GM19193 (cell line): Measurements from ENCODE around the gene CPNE6.

Source experiments
- POLR2A ChIP-seq: IDR thresholded peaks from 4 replicates; pipeline ENCODE4 v1.6.1; 2011; ENCODE audit not compliant: insufficient read depth, insufficient read length; ENCODE audit errors: extremely low read depth

The CPNE6 gene

DNA sequence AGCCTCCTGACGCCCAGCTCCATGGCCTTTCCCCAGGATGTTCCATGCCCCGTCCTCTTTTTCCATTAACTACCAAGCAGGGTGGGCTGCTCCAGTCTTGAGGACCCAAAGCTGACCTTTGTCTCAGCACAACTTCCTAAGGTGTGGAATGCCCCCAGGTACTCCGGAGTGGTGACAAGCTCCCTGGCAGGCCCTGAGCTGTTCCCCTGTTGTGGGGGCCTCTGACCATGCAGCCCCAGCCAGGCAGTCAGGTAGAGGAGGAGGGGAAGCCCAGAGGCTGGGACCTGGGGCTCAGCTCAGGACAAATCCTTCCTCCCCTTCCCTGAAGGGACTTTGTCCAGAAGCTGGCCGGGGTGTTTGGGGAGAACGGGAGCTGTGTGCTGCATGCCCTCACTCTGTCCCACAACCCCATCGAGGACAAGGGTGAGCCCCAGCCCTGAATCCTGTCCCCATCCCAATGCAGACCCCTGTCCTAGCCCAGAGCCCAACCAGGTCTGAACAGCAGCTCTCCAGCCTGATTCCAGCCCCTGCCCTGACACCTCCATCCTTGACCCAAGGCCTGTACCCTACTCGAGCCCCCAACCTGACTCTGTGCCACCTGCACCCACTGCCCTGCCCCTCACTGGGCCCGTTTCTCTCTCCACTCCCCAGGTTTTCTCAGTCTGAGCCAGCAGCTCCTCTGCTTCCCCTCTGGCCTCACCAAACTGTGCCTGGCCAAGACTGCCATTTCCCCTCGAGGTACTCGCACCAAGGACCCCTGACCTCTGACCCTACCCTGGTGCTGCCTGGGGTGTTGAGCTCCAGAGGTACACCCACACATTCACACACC is 15.2 kb upstream of the CPNE6 start:
- no peak for TF ChIP-seq POLR2A

DNA sequence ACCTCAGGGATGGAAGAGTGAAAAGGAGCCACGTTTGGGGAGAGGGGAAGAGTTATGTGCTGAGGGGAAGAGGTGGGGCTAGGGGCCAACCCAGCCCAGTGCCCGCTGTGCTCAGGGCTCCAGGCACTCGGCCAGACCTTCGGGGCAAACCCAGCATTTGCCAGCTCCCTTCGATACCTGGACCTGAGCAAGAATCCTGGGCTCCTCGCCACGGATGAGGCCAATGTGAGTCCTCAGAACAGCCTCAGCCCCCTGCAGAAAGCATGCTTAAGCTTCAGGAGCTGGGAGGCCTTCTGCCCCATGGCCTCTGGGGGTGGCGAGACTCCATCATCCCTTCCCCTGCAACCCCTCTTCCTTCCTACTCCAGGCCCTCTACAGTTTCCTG is 14.6 kb upstream of the CPNE6 start:
- TF ChIP-seq POLR2A, result no peak

DNA sequence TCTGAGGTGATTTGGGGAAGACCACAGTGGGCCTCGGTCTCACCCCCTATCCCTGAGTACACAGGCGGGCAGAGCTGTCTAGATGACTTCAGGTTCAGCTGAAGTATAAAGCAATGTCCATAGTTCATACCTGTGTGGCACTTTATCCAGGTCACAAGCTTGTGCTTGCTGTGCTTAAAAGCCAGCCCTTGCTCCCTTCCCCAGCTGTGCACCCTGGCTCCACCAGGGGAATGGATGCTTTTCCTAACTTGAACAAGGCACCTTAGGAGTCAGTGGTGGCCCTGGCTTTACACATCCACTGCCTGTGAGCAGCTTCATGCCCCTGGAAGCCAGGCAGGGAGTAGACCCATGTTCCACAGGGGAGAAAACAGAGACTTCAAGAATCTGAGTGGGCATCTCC is 14.1 kb upstream of the CPNE6 start:
- no peak for TF ChIP-seq POLR2A

DNA sequence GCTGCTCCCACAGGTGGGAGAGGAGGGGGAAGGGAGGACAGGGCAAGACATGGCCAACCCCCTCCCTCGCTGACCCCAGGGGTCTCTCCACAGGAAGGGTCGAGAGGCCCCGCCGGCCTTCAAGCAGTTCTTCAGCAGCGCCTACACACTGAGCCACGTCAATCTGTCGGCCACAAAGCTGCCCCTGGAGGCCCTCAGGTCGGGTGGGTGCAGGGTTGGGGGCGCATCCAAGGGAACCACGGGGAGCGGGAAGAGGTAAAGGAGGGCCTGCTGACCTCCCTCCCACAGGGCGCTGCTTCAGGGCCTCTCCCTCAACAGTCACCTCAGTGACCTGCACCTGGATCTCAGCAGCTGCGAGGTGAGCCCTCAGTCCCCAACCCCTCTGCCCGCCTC is 13.5 kb upstream of the CPNE6 start:
- TF ChIP-seq POLR2A, result no peak

DNA sequence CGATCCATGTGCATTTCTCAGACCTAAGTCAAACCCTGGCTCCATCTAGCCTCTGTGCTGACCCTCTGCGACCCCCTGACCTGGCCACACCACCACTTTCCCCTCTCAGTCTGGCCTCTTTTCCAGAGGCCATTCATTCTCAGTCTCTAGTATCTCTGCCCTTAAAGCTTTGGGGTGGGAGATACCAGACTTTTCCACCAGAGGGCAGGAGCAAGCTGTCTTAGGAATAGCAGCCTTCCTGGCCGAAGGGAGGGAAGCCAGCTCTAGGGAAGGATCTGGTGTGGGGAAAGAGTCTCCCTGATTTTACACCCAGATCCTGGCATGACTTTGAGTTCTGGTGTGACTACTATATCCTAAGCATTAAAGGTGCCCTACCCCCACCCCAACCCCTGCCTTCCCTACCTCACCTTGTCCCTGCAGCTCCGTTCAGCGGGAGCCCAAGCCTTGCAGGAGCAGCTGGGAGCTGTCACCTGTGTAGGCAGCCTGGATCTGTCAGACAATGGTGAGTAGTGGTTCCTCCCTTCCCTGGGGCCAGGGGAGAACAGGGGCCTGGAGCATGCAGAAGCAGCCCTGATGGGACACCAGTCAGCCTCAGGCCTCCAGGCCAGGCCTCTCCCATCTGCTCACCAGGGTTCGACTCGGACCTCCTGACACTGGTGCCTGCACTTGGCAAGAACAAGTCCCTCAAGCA is 13.0 kb upstream of the CPNE6 start:
- no peak for TF ChIP-seq POLR2A

DNA sequence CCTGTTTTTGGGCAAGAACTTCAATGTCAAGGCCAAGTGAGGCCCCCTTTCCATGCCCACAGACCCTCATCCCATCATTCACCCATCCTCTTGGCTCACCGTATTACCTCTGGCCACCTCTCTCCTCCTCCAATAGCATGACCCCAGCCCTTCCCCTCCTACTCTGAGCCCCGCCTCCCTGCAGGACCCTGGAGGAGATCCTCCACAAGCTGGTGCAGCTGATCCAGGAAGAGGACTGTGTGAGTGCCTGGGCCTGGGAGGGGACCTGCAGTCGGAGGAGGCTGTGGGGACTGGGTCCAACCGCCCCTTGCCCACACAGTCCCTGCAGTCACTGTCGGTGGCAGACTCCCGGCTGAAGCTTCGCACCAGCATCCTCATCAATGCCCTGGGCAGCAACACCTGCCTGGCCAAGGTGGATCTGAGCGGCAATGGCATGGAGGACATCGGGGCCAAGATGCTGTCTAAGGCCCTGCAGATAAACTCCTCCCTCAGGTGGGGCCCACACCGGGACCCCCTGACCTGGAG is 12.3 kb upstream of the CPNE6 start:
- no peak for TF ChIP-seq POLR2A

DNA sequence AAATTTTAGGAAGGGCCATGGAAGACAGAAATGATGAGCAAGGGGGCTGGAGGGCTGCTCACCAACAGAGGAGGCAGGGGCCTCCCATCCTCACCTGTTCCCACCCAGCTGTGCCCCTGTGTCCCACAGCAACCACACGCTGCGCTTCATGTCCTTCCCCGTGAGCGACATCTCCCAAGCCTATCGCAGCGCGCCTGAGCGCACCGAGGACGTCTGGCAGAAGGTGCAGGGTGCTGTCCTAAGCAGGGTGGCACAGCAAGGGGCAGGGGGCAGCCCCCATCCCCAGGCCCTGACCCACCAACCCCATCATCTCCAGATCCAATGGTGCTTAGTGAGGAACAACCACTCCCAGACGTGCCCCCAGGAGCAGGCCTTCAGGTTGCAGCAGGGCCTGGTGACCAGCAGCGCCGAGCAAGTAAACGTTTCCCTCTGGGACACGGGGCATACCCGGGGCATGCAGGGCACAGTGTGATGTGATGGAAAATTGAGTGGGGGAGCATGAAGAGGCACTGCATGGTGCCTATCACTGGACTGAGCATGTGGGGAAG is 11.4 kb upstream of the CPNE6 start:
- TF ChIP-seq POLR2A, result no peak

DNA sequence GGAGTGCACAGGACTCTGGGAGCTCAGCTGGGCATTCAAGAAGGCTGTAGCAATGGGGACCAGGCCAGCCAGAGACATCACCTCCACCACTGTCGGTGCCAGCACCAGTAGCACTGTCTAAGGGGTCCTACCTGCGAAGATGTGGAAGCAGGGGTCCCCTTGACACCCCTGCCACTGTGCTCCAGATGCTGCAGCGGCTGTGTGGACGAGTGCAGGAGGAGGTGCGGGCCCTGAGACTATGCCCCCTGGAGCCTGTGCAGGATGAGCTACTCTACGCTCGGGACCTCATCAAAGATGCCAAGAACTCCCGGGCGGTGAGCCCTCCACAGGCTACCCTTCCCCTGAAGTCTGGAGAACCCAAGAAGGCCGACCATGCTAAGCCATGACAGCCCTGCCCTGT is 10.9 kb upstream of the CPNE6 start:
- no peak for TF ChIP-seq POLR2A

DNA sequence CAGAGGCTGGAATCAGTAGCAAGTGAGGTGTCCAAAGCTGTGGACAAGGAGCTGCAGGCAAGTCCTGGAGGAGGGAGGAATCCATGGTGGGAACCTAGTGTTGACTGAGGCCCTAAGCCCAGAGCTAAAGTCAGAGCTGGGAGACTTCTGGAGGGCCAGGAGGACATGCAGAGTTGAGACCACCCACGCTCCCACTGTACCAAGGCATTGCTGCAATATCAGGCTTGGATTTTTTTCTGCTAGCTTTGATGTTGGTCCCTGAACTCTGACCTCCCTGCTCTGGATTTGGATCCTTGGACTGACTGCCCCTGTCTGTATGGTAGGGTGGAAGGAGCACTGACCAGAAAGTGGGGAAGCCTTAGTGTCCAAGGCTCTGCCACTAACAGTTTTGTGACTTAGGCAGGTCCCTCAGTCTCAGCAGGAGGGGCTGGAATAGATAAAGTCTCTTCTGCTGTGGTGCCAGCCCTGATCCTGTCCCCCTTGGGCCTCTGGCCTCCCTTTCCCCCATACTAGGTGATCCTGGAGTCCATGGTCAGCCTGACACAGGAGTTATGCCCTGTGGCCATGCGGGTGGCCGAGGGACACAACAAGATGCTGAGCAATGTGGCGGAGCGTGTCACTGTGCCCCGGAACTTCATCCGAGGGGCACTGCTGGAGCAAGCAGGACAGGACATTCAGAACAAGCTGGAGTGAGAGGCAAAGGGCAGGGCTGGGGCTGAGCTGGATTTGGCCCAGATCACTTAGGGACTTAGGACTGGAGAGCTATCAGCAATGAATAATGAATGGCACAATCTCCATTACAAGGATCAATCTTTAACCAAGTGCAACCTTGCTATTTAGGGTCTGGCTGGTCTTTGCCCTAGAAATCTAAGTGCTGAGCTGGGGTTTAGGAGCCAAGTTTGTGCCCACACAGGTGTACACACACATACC is 10.1 kb upstream of the CPNE6 start:
- no peak for TF ChIP-seq POLR2A

DNA sequence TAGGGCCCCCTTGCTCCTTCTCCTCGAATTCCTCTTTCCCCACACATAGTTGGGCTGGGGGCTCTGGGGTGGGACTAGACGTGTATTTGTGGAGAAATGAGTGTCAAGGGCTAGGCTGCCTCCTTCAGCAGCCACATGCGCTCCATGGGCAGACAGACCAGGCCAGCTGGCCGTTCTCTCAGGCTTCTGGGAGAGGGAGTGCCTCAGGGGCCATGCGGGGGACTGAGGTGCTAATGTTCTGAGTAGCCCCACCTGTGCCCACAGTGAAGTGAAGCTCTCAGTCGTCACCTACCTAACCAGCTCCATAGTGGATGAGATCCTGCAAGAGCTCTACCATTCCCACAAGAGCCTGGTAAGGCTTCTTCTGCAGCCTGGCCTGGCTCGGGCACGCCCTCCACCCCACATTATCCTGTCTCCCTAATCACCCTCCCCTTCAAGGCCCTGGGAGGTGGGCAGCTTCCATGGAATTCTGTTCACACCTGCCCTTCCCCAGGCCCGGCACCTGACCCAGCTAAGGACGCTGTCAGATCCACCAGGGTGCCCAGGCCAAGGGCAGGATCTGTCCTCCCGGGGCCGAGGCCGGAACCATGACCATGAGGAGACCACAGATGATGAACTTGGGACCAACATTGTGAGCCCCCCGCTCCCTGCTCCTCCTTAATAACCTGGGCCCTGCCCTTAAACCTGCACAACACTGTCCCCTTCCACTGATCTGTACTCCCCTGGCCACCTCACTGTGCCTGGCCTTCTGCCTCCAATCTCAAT is 9.0 kb upstream of the CPNE6 start:
- TF ChIP-seq POLR2A, result no peak

DNA sequence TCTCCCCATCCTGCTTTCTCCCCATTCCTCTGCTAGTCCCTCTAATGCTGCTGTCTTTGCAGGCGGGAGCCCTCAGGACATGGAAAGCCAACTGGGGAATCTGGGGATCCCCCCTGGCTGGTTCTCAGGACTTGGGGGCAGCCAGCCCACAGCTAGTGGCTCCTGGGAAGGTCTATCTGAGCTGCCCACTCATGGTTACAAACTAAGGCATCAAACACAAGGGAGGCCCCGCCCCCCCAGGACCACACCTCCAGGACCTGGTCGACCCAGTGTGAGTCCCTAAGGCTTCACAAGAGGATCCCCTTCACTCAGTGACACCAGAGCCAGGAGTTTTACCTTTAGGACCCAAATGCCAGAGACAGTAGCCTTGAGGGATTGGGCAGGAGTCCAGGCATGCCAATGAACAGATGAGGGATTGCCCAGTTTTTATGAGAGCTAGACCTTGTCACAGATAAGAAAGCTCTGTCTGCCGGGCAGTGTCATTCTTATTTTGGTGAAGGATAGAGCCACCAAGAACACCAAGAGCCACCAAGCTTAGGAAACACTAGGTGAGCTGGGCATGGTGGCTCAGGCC is 8.0 kb upstream of the CPNE6 start:
- TF ChIP-seq POLR2A, result no peak

DNA sequence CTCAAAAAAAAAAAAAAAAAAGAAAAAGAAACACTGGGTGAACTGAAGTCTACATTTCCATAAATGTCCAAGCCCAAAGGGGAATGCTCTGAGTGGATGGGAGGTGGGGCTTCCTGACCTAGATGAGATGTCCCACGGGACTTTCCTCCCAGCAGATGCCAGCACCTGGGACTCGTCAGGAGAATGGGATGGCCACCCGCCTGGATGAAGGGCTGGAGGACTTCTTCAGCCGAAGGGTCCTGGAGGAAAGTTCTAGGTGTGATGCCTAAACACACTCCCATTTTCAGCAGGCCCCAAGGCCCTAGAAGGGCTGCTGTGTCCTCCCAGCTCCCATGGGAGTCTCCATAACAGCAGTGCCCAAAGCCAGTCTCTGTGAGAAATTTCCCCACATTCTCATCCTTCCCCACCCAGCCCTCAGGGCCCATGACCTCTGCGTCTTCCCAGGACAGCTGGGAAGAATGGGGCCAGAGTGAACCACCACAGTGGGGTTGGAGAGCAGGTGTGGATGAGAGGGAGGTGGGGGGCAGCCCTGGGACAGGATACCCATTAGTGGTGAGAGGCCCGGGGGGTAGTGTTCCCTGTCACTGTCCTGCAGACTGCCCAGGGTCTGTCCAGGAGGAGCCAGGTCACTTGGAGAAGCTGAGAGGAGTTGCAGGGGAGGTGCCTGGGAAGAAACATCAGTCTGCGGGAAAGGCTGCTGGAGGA is 7.1 kb upstream of the CPNE6 start:
- TF ChIP-seq POLR2A, result no peak

DNA sequence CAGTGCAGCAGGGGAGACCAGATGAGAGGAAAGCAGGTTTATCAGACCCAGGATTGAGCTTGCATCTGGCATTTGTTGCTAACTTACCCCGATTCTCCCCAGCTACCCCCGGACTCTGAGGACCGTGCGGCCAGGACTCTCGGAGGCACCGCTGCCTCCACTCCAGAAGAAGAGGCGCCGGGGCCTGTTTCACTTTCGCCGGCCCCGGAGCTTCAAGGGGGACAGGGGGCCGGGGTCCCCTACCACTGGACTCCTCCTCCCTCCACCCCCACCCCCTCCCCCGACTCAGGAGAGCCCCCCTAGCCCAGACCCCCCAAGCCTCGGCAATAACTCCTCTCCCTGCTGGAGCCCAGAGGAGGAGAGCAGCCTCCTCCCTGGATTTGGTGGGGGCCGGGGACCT is 6.5 kb upstream of the CPNE6 start:
- no peak for TF ChIP-seq POLR2A
